CD14-positive monocyte (primary cell): Measurements from ENCODE around the gene CABP7. TPM values are rescaled to one million over a fixed set of nuclear protein-coding genes. Genes with fewer than 3 reads are reported as not detected.

Experiments used
- DNase-seq, 3 donors: peaks; one replicate each; pipeline ENCODE4 v3.0.0-alpha.2; 2011 to 2022
- H2AFZ ChIP-seq: 2 replicates; pipeline ENCODE4 v1.6.0; 2012; ENCODE audit warnings: mild to moderate bottlenecking, low read depth, low read length, inconsistent platforms; ENCODE audit not compliant: insufficient read depth, poor library complexity, severe bottlenecking
- H3K27ac ChIP-seq, 2 donors: 1 replicate in 1 of 2; 2 replicates in 1 of 2; pipeline ENCODE4 v1.5.1; 2012 to 2013; ENCODE audit warnings: low read length in 2 of 2, control low read depth in 1 of 2, inconsistent platforms in 1 of 2, low read depth in 1 of 2, mild to moderate bottlenecking in 1 of 2
- H3K27me3 ChIP-seq, 2 donors: one replicate each; pipeline versions ENCODE4 v1.6.0 to v1.6.1; 2011 to 2013; ENCODE audit warnings: low read length in 2 of 2; ENCODE audit not compliant: control insufficient read depth in 2 of 2, insufficient read depth in 2 of 2
- H3K36me3 ChIP-seq, 2 donors: replicated peaks in 1 of 2; 1 replicate in 1 of 2; 2 replicates in 1 of 2; pipeline versions ENCODE4 v1.5.1 to v1.6.1; 2012 to 2013; ENCODE audit warnings: low read length in 2 of 2, control low read depth in 1 of 2, inconsistent platforms in 1 of 2, mild to moderate bottlenecking in 1 of 2; ENCODE audit not compliant: insufficient read depth in 2 of 2, control insufficient read depth in 1 of 2
- H3K4me1 ChIP-seq, 2 donors: 1 replicate in 1 of 2; 2 replicates in 1 of 2; pipeline versions ENCODE4 v1.5.1 to v1.6.1; 2012 to 2013; ENCODE audit warnings: low read length in 2 of 2, control low read depth in 1 of 2, inconsistent platforms in 1 of 2, mild to moderate bottlenecking in 1 of 2, moderate library complexity in 1 of 2; ENCODE audit not compliant: insufficient read depth in 2 of 2, control insufficient read depth in 1 of 2
- H3K4me2 ChIP-seq: replicated peaks from 2 replicates; pipeline ENCODE3; 2012; ENCODE audit warnings: low read length, moderate library complexity, mild to moderate bottlenecking; ENCODE audit not compliant: poor library complexity, severe bottlenecking; ENCODE audit errors: extremely low read depth
- H3K4me3 ChIP-seq, 3 experiments: fragments of 200-600 bp in 1 of 3; sonication (generic) in 1 of 3; replicated peaks in 1 of 3; 1 replicate in 2 of 3; 2 replicates in 1 of 3; pipeline ENCODE4 v1.5.1; 2011 to 2013; ENCODE audit warnings: low read length in 3 of 3, mild to moderate bottlenecking in 3 of 3, control low read depth in 2 of 3, low read depth in 2 of 3, inconsistent platforms in 1 of 3, moderate library complexity in 1 of 3
- H3K79me2 ChIP-seq: 2 replicates; pipeline ENCODE4 v1.6.0; 2012; ENCODE audit warnings: mild to moderate bottlenecking, control low read depth, inconsistent platforms, low read length, moderate library complexity; ENCODE audit not compliant: insufficient read depth
- H3K9ac ChIP-seq: 2 replicates; pipeline ENCODE4 v1.6.0; 2017; ENCODE audit warnings: low read length, mild to moderate bottlenecking; ENCODE audit not compliant: insufficient read depth, poor library complexity, severe bottlenecking
- H3K9me3 ChIP-seq, 2 donors: replicated peaks in 1 of 2; 1 replicate in 1 of 2; 2 replicates in 1 of 2; pipeline versions ENCODE4 v1.5.1 to v1.6.1; 2012 to 2013; ENCODE audit warnings: low read length in 2 of 2, control low read depth in 1 of 2; ENCODE audit not compliant: control insufficient read depth in 1 of 2, insufficient read depth in 1 of 2
- H4K20me1 ChIP-seq: 2 replicates; pipeline ENCODE4 v1.6.0; 2012; ENCODE audit warnings: mild to moderate bottlenecking, low read length, control low read depth, moderate library complexity; ENCODE audit not compliant: insufficient read depth
- H3K27ac Mint-ChIP-seq, 7 donors: one replicate each; pipeline ENCODE4 v1.8.0; 2020; ENCODE audit warnings: mild to moderate bottlenecking in 7 of 7, mixed read lengths in 7 of 7, moderate library complexity in 6 of 7, inconsistent platforms in 2 of 7
- H3K27me3 Mint-ChIP-seq, 3 donors: one replicate each; pipeline ENCODE4 v1.8.0; 2021 to 2022; ENCODE audit warnings: low read depth in 3 of 3, mild to moderate bottlenecking in 3 of 3, mixed read lengths in 3 of 3, moderate library complexity in 3 of 3, inconsistent platforms in 1 of 3
- H3K36me3 Mint-ChIP-seq, 2 donors: one replicate each; pipeline ENCODE4 v1.8.0; 2020; ENCODE audit warnings: mixed read lengths in 2 of 2, inconsistent platforms in 1 of 2, mild to moderate bottlenecking in 1 of 2
- H3K4me1 Mint-ChIP-seq: one replicate; pipeline ENCODE4 v1.8.0; 2020; ENCODE audit warnings: mild to moderate bottlenecking, mixed read lengths
- H3K4me3 Mint-ChIP-seq, 2 donors: one replicate each; pipeline ENCODE4 v1.8.0; 2020; ENCODE audit warnings: mild to moderate bottlenecking in 2 of 2, mixed read lengths in 2 of 2, moderate library complexity in 1 of 2
- H3K9me3 Mint-ChIP-seq, 7 donors: one replicate each; pipeline ENCODE4 v1.8.0; 2020 to 2022; ENCODE audit warnings: mixed read lengths in 7 of 7, mild to moderate bottlenecking in 6 of 7, moderate library complexity in 6 of 7, inconsistent platforms in 2 of 7
- CTCF ChIP-seq: fragments of 200-600 bp; IDR thresholded peaks from one replicate; pipeline ENCODE4 v1.8.0; 2022; ENCODE audit warnings: antibody characterized with exemption, mild to moderate bottlenecking
- WGBS: methylation state at CpG from one replicate; pipeline ENCODE4 v1.1.5; 2013; ENCODE audit warnings: missing lambda C conversion rate; ENCODE audit not compliant: insufficient coverage; 5-methylcytosine and 5-hydroxymethylcytosine counted together
- intact Hi-C, 2 donors: fragments of 100-400 bp; cut with micrococcal nuclease; formaldehyde crosslinking; loops; one replicate each; pipeline versions ENCODE4 v1.15.0 to v1.15.1; 2023
- polyA plus RNA-seq, 3 donors: library from polyadenylated mRNA; depleted of rRNA in 1 of 3; unstranded in 2 of 3; stranded (reverse) in 1 of 3; fragments of 300-500 nt in 2 of 3; fragments of >200 nt in 1 of 3; fragmentation: Illumina TruSeq in 2 of 3; gene quantifications; 1 replicate in 2 of 3; 2 replicates in 1 of 3; pipeline ENCODE4 v1.2.3, GENCODE V29; 2012 to 2021

The CABP7 gene
- polyA plus RNA-seq, 3 donors: 0.11 to 0.14 TPM; not detected in 1

GRCh38 chr22:29744902-29745301 is 25.1 kb downstream of the CABP7 start:
- H3K36me3 ChIP-seq: peaks cover 59 to 77% of the 10 kb centered on the region in 2 donors

GRCh38 chr22:29747832-29748231 is 28.0 kb downstream of the CABP7 start:
- Histone ChIP-seq H3K27ac (no peak overlapping the region), H3K27me3 (no peaks in the 10 kb centered on the region), H2AFZ (no peak overlapping the region), H3K4me3 (no peak overlapping the region), H3K4me2 (no peak overlapping the region), H4K20me1 (no peaks in the 10 kb centered on the region), H3K9me3 (no peaks in the 10 kb centered on the region), H3K36me3 (peaks cover 40 to 51% of the 10 kb centered on the region in 2 donors), H3K4me1 (peaks cover 19 to 21% of the 10 kb centered on the region in 2 donors), H3K79me2 (peaks cover 12% of the 10 kb centered on the region), H3K9ac (no peak overlapping the region)
- DNase-seq: no peak
- Mint-ChIP-seq H3K27ac (peak overlapping the region in 3 of 7 donors; percentile 8 to 48 (median 24)), H3K4me3 (no peak overlapping the region), H3K36me3 (peaks cover 48 to 69% of the 10 kb centered on the region in 2 donors), H3K27me3 (no peaks in the 10 kb centered on the region), H3K9me3 (no peaks in the 10 kb centered on the region), H3K4me1 (peaks cover 21% of the 10 kb centered on the region)
- 99% methylated on average over 7 of the region's 7 CpGs for WGBS
- TF ChIP-seq CTCF: no peak
- intact Hi-C loops: no loop called here

More at GRCh38 chr22:29744902-29745301, 25.1 kb downstream of the CABP7 start:
- no peaks in the 10 kb centered on the region for H4K20me1 ChIP-seq
- peak overlapping the region in 2 of 7 donors; percentile 25 to 35 for H3K27ac Mint-ChIP-seq
- intact Hi-C loops: no loop called here
- H3K79me2 ChIP-seq: no peaks in the 10 kb centered on the region
- H3K27me3 Mint-ChIP-seq: no peaks in the 10 kb centered on the region
- H3K9ac ChIP-seq: no peak overlapping the region
- no peaks in the 10 kb centered on the region for H3K4me1 ChIP-seq
- no peaks in the 10 kb centered on the region for H3K4me1 Mint-ChIP-seq
- H3K4me3 Mint-ChIP-seq: no peak overlapping the region
- no peaks in the 10 kb centered on the region for H3K9me3 Mint-ChIP-seq
- no peak overlapping the region for H3K4me2 ChIP-seq
- no peak overlapping the region for H2AFZ ChIP-seq
- no peaks in the 10 kb centered on the region for H3K27me3 ChIP-seq
- H3K36me3 Mint-ChIP-seq: peaks cover 58 to 81% of the 10 kb centered on the region in 2 donors
- no peak for TF ChIP-seq CTCF
- H3K9me3 ChIP-seq: no peaks in the 10 kb centered on the region
- DNase-seq: no peak
- WGBS: 100% methylated on average over 7 of the region's 8 CpGs
- no peak overlapping the region for H3K4me3 ChIP-seq
- no peak overlapping the region for H3K27ac ChIP-seq
